Activated CD4-positive, CD25-positive, alpha-beta regulatory T cell (primary cell): ENCODE results near the gene PTPRK.
"Not testable (repeated sequence)": the region's sequence is repeated elsewhere in the genome, so short reads cannot be mapped to it uniquely, and the experiment has no call there.

Experiments
- DNase-seq, 4 experiments: peaks; one replicate each; lab custom pipeline; 2025; lab: John Stamatoyannopoulos, UW

PTPRK gene

DNA sequence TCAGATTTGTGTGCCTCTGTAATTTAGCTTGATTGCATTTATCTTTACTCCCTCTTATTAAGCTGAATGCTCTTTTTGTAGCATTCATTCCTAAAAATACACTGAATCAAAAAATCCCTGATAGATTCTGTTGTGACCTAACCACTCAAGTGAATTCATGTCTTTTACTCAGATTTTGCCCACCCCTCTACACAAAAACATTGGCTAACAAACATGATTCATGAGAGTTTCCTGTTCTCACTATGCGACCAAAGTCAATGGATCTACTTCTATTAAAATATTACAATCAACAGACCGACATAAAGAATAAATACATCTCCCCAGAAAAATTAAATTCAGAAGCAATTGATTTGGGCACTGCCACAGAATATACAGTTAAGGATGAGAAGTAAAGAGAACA is 520.0 kb downstream of the PTPRK start:
- no peak for DNase-seq

DNA sequence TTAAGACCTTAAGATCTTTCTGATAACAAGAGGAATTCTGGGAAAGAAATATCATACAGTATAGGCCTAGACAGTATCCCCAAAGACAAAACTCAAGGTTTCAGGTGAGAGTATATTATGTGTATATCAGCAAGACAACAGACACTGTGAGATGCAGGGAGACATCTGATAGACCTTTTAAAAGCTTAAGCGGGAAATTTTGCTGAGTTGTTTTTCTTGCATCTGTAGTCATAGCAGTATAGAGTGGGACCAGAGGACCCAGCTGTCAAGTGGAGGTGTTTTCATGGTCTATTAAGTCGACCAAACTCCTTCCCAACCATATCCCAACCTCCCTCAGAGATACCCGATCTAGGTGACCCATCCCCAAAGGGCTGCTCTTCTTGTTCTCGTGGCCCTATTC is 521.4 kb downstream of the PTPRK start:
- no peak for DNase-seq

DNA sequence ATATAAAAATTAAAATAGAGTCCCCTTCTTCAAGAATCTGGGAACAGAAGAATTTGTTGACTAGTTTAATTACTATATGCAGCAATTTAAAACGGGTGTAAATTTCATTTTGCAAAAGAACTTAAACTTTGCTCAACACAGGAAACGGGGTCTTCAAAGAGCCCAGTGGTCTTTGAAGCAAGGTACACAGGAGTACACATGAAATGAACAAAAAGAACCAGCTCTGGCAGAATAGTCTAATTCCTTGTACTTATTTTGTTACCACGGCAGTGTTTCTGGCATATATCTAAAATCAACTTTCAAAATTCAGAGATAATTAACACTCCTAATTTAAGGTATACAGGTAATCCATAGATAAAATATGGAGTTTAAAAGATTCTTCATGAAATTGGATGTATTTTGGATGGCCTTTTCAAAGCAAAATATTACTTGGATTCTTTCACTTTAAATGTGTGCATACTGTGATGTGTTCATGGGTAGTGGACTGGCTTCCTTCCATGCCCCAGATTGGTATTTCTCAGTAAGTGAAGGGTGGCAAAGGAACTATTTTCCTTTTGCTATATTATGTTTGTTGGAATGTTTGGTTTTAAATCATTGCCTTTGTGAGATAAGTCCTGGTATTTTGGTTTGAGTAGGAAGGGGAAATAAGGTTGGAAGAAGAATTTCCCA is 522.8 kb downstream of the PTPRK start:
- DNase-seq: no peak

DNA sequence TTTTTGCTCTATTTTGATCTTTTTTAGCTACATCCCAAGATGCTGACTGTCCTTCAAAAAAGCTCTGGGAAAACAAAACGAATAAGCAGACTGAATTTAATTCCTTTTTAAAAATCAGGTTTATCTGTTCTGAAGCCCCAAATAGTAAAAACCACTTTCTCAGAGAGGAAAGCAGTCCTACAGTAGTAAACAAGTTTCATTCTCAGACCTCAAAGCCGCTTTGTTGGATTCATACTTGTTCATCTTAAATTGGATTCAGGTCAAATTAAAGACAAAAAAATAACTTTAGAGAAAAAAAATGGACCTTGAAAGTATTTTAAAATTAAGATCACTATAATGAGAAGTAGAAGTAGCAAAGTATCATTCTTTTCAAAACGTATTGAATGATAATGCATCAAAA is 523.5 kb downstream of the PTPRK start:
- no peak for DNase-seq

DNA sequence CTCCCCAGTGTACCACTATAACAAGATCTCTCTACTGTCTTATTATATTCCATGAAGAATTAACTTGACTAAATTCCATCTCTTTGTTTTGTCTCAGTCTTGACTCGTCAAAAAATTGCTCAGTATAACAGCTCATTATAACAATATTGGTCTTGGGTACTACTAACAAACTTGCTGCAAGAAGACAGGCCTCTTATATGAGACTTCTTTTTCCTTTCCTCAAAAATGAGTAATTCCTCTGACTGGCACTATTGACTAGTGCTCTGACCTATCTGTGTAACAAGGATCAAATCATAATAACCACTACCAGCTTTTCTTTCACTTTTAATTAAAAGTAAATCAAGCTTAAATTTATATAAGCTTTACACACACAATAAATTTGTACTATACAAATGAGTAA is 528.3 kb downstream of the PTPRK start:
- no peak for DNase-seq

DNA sequence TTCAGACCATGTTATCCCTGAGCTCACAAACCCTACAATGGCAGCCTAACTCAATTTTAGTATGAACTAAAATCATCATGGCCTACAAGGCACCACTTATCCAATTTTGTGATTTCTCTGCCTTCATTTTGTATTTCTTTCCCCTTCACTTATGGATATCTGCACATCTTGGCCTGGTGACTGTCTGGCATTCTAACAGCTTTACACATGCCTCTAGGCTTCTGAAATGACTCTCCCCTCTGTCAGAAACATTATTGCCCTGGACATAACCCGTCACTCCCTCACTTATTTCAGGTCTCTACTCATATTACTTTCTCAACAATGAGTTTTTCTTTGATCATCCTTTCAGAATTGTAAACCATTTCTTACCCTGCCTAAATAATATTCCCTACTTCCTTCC is 530.3 kb downstream of the PTPRK start:
- no peak for DNase-seq

DNA sequence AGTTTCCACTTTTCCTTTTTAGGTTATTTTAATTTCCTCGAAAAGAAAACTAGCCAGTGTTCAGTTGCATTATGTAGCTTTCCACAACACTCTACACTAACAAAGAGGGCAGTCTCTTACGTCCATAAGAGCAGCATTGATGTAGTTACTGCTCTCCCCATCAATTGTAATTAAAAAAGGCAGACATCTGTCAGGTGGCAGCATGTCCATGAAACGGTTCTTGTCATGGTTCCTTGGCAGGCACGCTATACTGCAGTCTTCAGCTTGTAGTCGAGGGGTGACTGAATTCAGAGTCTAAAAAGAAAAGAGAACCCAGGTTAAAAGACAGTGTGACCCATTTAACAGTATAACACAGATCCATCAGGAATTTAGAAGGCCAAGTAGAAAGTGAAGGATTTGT is 539.4 kb downstream of the PTPRK start:
- no peak for DNase-seq

DNA sequence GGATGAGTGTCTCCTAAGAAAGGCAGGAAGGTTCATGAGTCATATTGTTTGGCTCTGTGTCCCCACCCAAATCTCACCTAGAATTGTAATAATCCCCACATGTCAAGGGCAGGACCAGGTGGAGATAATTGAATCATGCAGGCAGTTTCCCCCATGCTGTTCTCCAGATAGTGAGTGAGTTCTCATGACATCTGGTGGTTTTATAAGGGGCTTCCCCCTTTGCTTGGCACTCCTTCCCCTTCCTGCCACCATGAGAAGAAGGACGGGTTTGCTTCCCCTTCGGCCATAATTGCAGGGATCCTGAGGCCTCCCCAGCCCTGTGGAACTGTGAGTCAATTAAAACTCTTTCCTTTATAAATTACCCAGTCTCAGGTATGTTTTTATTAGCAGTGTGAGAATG is 542.2 kb downstream of the PTPRK start:
- not testable (repeated sequence) for DNase-seq

DNA sequence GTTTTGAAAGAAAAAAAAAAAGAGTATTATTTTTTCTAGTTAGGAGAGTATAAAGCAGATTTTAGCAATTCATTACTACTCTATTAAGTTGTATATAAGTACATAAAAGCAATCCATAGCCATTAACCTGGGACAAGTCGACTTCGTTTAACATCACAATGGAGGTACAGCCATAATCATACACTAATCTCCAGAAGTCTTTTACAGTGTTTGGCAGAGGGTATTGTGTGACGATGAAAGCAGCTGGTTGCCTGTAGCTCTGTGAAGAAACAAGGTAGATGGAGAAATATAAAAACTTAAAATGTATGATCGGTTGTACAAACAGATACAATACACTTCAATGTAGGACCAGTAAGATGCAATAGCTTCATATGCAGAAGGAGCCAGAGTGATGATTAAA is 543.6 kb downstream of the PTPRK start:
- no peak for DNase-seq

DNA sequence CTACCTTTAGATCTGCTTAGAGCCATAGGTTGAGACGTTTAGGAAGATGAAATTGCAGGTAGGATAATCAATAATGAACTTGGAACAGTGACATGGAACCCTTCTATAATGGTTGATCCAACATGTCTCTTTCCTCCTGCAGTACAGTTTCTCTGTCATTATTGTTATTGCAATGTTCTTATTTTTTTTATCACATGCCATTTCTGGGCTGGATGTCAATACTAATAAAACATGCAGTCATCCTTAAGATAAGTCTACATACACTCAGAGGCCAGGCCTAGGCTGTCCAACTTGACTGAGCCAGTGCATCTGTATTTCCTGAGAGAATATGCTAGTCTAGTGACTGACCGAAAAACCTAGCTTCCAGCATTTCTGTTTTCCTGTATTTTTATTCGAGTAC is 544.3 kb downstream of the PTPRK start:
- DNase-seq: no peak

DNA sequence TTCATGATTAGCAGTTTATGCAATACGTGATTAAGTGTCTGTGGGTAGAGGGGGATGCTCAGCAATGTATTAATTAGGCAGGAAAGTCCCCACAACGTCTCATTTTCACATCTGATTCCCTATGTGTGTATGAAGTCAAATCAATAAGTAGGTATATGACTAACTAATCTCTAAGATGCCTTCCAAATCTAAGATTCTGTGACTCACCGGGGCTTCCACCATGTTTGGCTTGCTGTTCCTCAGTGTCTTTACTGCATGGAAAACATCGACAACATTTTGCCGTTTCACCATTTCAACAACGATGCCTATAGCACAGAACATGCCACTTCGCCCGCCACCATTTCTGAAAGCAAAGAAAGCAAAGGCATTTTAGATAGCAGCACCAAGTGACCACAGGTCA is 547.6 kb downstream of the PTPRK start:
- DNase-seq: no peak

DNA sequence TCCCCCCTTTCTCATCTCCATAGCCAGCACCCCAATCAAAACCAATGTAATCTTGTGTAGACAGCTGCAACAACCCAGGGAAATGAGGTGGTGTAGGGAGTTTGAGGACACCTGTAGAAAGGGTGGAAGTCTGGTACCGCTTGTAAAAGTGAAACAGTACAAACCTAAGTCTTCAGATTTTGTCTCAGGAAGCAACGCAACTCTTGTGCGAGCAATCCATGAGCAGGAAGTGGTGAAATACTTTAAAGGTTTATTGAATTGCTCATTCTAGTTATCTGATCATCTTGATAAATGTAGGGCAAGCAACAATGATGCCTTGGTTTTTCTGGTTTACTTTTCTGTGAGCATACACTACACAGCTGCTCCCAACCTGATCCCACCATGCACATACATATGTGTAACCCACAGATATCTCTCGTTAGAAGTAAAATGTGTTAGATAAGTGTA is 548.4 kb downstream of the PTPRK start:
- no peak for DNase-seq

DNA sequence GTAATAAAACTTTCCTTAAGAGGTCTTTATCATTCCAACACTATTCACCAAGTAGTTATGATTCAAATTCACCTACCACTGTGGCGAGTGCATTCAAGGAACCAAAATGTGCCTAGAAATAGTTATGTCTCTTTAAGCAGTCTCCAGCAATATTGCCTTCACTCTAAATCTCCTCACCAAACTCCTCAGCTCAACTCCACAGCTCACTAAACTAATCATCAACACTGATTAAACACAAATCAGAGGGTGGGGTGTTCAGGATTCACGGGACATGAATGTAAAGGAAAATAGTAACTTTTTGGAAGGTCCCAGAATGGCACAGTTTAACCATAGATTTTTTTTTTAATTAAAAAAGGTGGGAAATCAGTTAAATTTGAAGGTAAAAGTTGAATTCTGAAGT is 549.0 kb downstream of the PTPRK start:
- DNase-seq: no peak

DNA sequence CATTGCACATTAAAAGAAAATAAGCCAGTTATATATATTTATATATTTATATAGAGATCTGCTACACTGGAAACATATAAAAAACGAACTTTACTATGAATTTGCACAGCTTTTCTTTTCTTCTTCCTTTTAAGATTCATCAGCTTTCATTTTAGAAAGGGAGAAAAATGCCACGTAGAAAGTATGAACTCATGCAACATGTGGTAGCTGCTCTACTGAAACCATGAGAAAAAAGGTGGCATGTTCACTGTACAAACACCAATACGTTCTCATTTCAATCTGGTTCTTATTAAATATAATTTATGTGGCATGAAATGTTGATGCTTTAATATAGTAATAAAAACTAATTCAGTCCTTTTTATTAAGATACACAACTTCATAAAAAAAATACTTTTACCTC is 550.7 kb downstream of the PTPRK start:
- no peak for DNase-seq

DNA sequence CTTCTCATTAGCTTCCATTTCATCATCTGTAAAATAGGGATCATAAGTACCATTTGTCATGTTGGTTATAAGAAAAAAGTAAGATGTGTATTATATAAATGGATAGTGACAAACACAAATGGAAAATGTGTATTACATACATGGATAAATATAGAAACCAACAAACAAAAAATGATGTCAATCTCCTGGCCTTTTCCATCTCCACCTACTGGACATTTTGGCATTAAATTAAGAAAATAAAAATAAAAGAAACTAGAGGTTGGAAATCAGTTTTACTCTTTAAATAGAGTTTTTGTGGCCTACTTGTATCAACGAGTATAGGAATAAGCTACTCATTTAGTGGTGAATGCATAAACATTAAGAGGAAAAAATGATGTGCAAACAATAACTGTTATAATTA is 552.0 kb downstream of the PTPRK start:
- no peak for DNase-seq

DNA sequence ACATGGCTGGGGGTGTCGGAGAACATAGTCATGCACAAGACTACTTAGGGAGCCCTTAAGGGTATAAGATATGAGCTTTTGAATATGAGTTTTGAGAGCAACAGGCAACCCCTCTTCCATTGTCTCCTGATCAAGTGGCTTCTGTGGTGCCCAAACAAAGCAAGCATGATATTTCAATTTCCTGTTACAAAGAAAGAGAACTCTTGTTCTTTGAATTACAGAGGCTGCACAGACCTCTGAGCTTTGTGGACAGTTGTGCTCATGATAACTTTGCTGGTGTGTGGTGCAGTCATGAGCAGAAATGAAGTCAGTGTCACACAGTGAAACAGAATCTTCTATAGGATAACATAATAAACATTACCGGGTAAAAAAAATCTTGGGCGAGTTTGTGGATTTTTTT is 552.7 kb downstream of the PTPRK start:
- no peak for DNase-seq

DNA sequence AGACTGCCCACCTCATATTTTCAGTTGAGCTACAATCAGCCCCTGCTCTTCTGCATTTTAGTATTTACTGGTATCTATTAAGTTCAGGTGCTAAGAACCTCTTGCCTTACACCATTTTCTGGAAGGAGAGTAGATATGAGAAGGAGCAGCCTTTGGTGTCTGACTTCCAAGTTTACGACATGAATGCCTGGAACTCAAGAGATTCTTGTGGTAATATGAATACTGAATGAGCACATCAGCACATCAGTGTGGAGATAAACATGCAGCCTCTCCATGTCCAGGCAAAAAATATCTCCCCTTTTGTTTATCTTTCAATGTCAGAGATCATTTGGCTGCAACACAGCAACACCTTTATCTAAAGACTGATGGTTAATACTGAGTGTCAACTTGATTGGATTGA is 553.8 kb downstream of the PTPRK start:
- DNase-seq: no peak

DNA sequence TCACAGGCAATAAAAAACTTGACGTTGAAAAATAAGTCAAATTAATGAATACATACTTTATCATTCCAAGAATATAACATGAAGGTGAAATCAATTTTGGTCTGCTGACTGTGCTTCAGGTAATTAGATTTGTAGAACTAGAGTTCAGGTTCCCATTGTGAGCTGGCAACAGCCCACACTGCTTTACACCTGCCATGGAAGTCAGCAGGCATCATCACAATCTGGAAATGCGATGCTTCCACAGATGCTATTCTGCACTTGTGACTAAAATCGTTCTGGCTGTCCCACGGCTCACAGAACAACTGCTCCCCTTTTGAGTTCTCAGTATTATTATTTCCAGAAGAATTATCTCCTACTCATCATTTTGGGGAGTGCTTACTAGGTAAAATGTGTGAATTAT is 556.9 kb downstream of the PTPRK start:
- no peak for DNase-seq

DNA sequence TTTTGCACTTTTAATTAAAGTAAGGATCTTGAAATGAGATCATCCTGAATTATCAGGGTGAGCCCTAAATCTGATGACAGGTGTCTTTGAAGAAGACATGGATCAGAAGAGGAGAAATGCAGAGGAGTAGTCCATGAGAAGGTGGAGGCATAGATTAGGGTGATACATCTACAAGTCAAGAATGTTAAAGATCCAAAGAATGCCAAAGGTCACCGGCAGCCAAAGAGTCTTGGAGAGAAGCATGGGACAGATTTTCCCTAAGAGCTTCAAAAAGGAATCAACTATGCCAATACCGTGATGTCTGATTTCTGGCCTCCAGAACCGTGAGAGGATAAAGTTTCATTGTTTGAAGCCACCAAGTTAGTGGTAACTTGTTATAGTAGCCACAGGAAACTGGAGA is 560.5 kb downstream of the PTPRK start:
- no peak for DNase-seq

DNA sequence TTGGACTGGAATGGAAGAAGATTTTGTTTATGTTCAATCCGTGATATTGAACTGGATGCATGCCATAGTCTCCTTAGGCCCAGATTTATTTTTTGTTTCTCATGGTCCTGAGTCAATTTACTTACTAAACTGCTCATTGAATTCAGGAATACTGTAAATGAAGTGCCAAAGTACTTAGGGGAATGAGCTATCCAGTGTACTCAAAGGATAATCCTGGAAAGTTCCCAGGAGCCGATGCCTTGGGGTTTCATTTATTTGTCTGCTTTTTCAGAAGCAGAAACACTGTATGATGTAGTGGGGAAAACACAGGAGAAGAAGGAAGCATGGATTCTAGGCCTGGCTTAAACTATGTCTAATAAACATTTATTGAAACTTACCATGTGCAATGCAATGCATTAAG is 563.4 kb downstream of the PTPRK start:
- no peak for DNase-seq

DNA sequence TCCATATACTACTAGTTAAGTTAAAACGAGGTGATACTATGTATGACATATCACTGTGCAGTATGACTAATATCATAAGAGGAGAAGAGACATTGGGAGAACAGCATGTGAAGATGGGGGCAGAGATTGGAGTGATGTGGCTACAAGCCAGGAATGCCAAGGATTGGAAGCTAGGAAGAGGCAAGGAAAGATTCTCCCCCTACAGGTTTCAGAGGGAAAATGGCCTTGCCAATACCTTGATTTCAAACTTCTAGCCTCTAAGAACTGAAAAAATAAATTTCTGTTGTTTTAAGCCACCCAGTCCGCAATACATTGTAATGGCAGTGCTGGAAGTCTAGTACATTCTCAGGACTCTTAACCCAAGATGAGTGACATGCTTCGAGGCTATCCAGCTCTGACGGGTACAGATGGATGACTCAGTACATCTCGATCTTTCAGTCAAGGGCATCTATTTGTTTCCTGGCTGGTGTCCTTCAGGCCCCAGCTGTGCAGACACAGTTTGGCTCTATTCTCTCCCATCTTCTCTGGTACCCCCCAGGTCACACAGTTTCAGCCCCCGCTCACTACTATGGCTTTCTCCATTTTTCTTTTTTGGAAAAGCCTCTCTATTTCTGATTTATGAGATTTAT is 564.0 kb downstream of the PTPRK start:
- DNase-seq: no peak

DNA sequence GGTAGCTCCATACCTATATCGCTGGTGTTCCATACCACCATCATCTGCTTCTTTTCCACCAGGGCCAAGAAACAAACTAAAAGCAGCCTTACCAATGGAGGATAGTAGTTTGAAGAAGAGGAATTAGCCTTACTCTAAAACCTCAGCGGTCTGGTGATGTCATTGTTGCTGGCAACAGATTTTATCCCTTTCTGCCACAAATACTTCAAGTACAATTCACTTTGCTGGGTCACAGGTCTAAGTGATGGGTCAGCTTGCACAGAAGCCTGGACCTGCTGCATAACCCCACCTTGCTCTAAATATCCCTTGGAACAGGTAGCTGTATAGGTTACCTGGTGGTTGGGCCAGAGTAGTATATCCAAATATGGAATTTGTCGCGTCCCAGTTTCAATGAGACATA is 566.3 kb downstream of the PTPRK start:
- DNase-seq: no peak

DNA sequence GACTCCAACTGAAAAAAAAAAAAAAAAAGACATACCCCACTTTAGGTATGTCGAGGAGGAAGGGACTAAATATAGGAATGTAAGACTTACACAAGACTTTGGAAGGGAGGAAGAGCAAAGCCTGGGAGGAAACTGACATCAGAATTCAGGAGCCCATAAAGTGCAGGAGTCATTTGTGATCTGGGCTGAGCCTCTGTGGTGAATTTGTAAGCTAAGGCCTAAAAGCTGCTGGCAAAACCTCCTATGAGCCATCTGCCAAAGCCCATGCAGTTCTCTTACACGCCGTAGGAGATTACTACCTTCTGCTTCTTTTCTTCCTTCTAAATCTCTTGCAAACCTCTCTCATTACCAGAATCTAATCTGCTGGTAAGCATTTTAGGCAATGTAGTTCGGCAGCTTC is 567.6 kb downstream of the PTPRK start:
- no peak for DNase-seq

DNA sequence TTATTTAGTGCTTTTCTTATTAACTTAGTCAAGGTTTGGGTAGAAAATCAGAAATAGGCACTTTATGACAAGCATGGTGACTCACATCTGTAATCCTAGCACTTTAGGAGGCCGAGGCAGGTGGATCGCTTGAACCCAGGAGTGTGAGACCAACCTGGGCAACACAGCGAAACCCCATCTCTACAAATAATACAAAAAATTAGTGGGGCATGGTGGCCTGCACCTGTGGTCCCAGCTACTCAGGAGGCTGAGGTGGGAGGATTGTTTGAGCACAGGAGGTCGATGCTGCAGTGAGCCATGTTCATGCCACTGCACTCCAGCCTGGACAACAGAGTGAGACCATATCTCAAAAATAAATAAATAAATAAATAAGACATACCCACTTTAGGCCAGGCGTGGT is 568.2 kb downstream of the PTPRK start:
- no peak for DNase-seq
